Umbilical cord (tissue), 2 donors: Measurements from ENCODE around the gene GYPC. TPM values are rescaled to one million over a fixed set of nuclear protein-coding genes. Genes with fewer than 3 reads are reported as not detected.
"Not testable (repeated sequence)": the region's sequence is repeated elsewhere in the genome, so short reads cannot be mapped to it uniquely, and the experiment has no call there.

Experiments
- DNase-seq: peaks from one replicate; pipeline ENCODE4 v3.0.0-alpha.2; 2015; ENCODE audit warnings: low spot score
- total RNA-seq: library from RNA; depleted of rRNA; stranded (reverse); fragments of >200 nt; gene quantifications from one replicate; pipeline ENCODE4 v1.2.3, GENCODE V29; 2014; ENCODE audit warnings: low replicate concordance; ENCODE audit not compliant: insufficient read depth

GYPC gene
- total RNA-seq, 1 donor from 2014 or later, result 113 TPM

GRCh38 chr2:126698376-126698775 is 42.4 kb downstream of the GYPC start:
- no peak for DNase-seq

GRCh38 chr2:126699018-126699417 is 43.1 kb downstream of the GYPC start:
- DNase-seq, result no peak

DNA sequence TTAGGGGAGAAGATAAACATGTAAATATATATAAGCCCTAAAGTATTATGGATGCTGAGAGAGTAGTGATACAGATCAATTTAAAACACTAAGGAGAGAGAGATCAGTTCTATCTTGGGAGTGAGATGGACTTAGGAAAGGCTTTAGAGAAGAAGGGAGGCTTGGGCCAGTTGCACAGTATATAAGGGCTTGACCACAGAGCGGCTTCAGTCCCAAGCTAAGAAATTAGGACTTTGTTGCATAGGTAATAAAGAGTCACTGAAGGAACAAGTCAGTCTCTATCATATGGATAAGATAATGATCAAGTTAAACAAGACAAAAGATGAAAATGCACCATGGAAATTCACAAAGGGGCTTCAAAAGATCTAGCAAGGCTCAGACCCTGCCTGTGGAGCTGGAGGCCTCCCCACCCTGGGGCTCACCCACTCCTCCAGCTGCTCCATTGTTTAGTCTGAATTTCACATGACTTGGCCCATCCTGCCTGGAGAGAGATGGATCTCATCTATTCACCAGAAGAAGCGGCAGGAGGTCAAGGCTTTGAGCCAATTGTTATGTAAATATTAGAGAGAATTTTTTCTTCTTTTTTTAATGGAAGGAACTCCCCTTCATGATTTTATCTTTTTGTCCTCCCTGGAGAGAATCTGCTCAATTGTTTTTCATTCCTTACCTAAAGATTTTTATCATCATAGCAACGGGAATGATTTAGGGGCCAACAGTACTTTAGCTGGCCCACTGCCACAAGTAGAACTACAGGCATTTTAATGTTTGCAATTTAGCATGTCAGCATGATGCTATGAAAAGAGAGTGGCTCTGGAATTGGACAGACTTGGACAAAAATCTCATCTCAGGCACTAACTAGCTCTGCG is 44.0 kb downstream of the GYPC start:
- DNase-seq, result no peak

DNA sequence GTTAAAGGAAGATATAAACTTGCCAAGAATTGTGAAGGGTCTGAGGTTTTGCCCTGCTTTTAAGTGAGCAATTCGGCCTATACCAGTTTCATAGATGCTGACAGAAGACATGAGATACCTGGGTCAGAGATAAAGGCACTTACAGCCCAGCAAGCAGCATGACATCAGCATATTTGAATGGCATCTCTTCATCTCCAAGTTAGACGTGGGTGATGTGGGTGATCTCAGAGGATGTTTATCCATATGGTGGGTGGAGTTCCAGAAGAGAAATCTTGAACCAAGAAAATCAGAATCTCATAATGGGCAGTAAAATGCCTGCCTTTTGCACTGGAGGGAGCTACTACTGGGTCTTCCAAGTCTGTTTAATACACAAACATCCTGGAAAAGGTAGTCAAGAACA is 44.7 kb downstream of the GYPC start:
- DNase-seq, result no peak

DNA sequence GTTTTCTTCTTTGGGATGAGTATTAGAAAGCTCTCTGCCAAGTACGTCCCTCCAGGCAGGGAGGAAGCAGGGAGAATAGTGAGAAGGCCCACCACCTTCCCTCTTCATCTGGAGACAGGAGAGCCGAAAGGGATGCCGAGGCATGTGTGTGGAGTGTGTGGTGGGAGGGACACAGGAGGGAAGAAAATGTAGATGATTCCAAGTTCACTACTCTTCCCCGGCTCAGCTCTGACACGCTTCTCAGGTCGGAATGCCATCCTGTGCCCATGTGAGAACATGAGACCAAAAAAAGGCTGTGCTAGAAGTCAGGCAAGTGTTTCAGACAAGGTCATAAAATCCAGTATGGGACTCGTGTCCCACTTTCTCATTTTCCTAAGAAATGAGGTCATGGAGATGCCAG is 47.4 kb downstream of the GYPC start:
- DNase-seq, result no peak

DNA sequence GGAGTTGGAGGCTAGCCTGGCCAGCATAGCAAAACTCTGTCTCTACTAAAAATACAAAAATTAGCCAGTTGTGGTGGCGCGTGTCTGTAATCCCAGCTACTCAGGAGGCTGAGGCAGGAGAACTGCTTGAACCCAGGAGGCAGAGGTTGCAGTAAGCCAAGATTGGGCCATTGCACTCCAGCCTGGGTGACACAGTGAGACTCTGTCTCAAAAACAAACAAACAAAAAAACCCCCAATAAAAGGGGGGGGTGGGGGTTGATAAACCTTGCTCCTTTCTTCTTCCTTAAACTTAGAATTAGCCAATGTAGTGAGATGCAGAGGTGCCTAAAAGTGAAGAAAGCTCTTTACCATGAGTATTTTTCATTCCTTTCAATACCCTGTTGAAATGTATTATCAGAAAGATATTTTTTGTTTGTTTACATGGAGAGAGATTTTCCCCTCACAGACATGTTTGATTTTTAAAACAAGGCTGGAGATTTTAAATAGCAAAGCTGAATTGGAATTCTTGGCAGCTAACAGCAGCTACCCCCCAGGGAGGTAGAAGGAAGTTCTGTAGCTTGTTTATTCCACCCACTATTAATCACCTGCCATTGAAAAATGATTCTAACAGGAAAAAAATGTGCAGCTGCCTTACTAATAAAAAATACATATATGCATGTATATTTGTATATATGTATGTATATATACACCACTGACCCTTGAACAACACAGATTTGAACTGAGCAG is 48.6 kb downstream of the GYPC start:
- DNase-seq, result no peak

GRCh38 chr2:126707191-126707590 is 51.2 kb downstream of the GYPC start:
- DNase-seq, result no peak

DNA sequence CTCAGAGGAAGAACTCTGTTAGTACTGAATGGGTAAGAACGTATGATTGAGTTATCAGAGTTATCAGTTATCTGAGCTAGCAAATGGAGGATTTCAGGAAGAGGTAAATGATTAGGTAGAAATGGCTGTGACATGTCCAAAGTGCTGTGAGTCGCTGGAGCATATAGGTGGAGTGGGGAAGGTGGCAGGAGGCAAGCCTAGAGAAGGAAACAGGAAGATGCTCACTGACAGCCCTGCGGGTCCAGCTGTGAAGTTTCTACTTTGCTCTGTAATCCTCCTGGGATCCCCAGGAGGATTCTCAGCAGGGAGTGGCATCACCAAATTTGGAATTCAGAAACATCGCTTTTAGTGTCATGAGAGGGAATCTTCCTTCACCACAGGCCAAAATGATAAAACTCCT is 52.0 kb downstream of the GYPC start:
- no peak for DNase-seq

DNA sequence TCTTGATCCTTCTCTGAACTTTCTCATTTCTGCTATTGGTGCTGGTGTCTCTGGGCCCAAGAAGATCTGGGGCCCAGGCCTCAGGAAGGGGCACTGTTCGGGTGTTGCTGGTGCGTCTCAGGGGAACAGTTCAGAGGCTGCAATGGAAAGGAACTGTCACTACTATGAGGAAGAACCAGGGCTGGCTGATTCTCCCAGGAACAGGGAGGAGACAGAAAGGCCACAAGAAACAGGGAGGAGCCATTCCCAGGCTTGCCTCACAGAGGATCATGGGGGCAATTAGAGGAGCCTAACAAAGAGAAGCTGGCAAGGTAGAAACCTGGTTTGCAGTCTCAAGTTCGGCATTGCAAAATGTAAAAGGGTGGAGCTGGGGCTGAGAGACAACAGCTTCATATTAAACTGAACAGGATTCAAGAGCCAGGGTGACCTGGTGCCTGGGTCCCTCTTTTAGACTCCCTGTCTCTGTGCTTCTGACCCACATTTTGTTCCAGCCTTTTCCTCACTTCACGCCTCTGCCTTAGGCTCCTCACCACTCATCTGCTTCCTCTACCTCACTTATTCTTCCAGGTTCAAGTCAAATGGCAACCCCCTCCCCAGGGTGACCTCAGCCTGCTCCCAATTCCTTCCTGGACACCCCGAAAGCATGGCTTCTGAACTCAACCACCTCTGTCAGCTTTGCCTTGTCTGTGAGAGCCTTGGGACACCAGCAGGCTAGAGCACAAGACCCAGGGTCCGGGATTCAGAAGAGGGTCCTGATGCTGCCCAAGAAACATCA is 58.4 kb downstream of the GYPC start:
- no peak for DNase-seq

DNA sequence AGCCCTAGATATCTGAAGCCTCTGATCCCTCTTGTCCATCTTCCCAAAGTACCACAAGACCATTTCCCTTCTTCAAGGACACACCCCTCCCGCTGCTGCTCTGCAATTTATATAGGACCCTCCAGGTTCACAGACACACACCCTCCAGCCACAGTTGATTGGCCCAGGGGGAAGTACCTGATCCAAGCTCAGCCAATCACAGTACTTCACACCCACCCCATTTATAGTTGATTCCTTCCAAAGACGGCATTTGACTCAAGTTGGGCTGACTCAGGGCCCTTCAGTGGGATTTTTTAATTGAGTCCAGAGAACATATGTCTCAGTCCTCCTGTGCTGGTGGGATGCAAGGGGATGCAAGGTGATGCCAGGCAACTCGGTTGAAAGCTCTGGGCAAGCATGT is 59.2 kb downstream of the GYPC start:
- no peak for DNase-seq

DNA sequence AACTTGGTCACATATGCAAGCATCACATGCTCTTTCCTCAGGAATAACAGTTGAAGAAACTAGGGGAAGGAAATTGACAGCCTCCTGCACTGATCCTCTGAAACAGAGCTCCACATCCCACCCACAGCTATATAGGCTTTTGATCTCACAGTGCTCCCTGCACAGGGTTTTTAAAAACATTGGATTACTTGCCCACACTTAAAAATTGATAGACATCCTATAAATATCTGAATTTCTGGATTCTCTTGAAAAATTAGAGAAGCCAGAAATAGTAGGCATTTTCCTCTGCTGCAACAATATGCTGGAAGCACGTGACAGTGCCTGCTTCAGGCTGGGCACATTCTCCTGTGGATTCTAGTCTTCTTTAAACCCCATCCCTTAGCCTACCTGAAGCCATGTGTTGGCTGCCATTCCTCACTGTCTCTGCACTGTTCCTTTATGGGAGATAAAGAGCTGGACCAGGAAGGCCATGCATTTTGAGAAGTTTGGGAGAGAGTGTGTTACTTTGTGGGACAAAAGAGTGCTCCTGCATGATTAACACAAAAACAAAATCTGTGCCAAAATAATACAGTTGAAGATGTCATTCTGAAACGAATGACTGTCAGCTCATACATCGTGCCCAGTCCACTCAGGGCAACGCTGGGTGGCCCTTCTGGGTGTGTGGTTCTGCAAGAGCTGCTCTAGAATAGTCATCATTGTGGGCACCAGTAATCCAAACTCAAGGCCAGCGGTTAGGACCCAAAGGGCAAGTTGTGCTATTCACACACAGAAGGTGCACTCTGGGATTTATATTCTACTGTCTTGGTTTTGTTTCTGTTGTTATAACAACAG is 59.8 kb downstream of the GYPC start:
- DNase-seq, result no peak

DNA sequence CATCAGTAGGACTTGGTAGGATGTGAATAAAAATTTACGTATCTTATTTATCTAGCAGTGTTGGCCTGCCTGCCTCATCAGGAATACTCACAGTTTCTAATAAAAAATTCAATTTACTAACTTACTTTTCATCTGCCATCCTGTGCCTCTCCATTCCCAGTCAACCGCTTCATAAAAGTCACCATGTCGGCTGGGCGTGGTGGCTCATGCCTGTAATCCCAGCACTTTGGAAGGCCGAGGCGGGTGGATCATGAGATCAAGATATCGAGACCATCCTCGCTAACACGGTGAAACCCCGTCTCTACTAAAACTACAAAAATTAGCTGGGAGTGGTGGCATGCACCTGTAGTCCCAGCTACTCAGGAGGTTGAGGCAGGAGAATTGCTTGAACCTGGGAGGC is 61.3 kb downstream of the GYPC start:
- DNase-seq, result not testable (repeated sequence)

- DNase-seq, result no peak
Measured at GRCh38 chr2:126717928-126718327, 62.0 kb downstream of the GYPC start.

DNA sequence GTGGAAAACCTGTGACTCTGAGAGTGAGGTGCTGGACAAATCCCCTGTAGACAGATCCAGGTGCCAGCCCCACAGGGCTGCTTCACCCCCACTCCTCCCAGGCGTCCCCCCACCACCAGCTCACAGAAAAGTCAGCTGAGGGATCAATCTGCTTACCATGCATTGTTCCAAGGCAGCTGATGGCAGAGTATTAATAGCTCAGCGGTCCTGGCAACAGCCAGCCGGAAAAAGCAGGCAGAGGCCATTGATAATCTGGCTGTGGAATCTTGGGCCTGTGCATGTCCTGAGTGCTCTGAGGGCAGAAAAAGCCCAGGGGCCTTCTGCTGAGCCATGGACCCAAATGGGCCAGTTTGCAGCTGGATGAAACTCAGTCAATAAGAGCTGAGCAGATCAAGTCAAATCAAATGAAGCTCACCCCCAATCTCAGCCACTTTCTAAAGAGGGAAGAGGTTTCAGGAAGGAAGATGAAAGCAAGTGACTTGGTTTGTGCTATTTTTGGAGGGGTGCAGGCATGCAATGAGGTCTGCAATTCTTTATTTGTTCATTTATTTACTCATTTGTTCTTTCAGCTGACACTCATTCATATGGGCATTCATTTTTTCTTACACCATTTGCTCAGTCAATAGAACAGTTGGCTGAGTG is 63.4 kb downstream of the GYPC start:
- DNase-seq, result no peak

GRCh38 chr2:126719833-126720351 is 63.9 kb downstream of the GYPC start:
- DNase-seq, result no peak

DNA sequence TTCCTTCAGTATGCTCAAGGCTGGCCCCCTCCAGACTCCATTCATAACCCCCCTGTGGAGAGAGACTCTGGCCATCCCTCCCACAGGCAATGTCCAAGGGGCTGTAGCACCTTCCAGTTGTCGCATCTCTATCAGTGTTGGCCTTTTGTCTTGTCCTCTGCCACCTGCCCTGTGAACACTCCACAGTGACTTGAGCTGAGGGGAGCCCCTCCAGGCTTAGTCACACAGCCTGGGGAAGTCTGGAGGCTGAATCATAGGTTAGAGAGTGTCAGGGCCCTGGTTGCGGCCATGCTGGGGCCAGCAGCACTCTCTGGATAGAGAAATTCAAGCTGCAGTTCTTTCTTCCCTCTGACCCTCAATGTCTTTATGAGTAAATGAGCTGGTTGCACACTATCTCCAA is 64.7 kb downstream of the GYPC start:
- no peak for DNase-seq

- no peak for DNase-seq
Measured at GRCh38 chr2:126722081-126722480, 66.1 kb downstream of the GYPC start.

- DNase-seq, result no peak
Measured at GRCh38 chr2:126722546-126722945, 66.6 kb downstream of the GYPC start.

- no peak for DNase-seq
Measured at GRCh38 chr2:126723281-126723815, 67.4 kb downstream of the GYPC start.

GRCh38 chr2:126725580-126725979 is 69.6 kb downstream of the GYPC start:
- no peak for DNase-seq
